ENCODE data around the gene NAA80. TPM values are rescaled to one million over a fixed set of nuclear protein-coding genes. Genes with fewer than 3 reads are reported as not detected.

NAA80 gene
- total and polyA plus RNA-seq, 10 of the 15 experiments (the other 5 are each of a cell fraction or from before 2014, with no cell fraction given) = 0.48 to 12.7 (median 6.7) TPM

- intact Hi-C loops (cut with micrococcal nuclease; ENCODE audit: unreplicated experiment) = loop anchor here (1.0 to 5.0 kb wide), 2 partner anchors 21 to 37 kb away; no protein-coding TSS in a partner anchor
- Histone ChIP-seq H3K9me3 (replicated peaks; ENCODE audit: control insufficient read depth, insufficient read depth, low read length) (no peaks in the 10 kb centered on the region), H3K27me3 (replicated peaks in 1 of 2; ENCODE audit: control insufficient read depth in 2 of 2, insufficient read depth in 2 of 2, low read length in 1 of 2) (no peaks in the 10 kb centered on the region), H3K36me3 (ENCODE audit: control insufficient read depth in 2 of 2, insufficient read depth in 2 of 2, low read length in 1 of 2) (no peaks in the 10 kb centered on the region), H3K9ac (ENCODE audit: control insufficient read depth, insufficient read depth, low read length) (peak overlapping the region; percentile 64), H3K4me2 (ENCODE audit: control insufficient read depth, insufficient read depth) (peak overlapping the region; percentile 90), H3K4me3 (peak overlapping the region; percentile 79), H3K27ac (ENCODE audit: control insufficient read depth, insufficient read depth) (peak overlapping the region; percentile 68), H4K20me1 (ENCODE audit: control insufficient read depth, insufficient read depth) (no peaks in the 10 kb centered on the region), H2AFZ (ENCODE audit: control insufficient read depth, low read depth, low read length) (peak overlapping the region; percentile 73), H3K4me1 (ENCODE audit: control insufficient read depth, insufficient read depth, low read length) (peaks cover 4% of the 10 kb centered on the region), H3K79me2 (ENCODE audit: control insufficient read depth, insufficient read depth, low read length) (peaks cover 2% of the 10 kb centered on the region; the same call in 1 of the 2 replicates)
- ATAC-seq (peak; percentile 21), FAIRE-seq (peak; percentile 35), DNase-seq (ENCODE audit: low read depth, low spot score) (no peak)
- TF ChIP-seq SPI1 (IDR thresholded peaks at IDR 0.05; ENCODE audit: borderline replicate concordance, insufficient read depth, low read depth, low read length) (peak; percentile 35; the same call in 1 of the 2 replicates), KAT2A (conservative IDR thresholded peaks at IDR 0.05; ENCODE audit: control insufficient read depth, low read depth, low read length) (no peak), IKZF2 (IDR thresholded peaks at IDR 0.05) (no peak), SIX5 (IDR thresholded peaks at IDR 0.05; ENCODE audit: low read depth, low read length, severe bottlenecking) (no peak), MYC (IDR thresholded peaks at IDR 0.05; ENCODE audit: insufficient read depth, insufficient read length, insufficient replicate concordance, low read length, severe bottlenecking) (no peak)
- TF ChIP-seq, protein P1, sequence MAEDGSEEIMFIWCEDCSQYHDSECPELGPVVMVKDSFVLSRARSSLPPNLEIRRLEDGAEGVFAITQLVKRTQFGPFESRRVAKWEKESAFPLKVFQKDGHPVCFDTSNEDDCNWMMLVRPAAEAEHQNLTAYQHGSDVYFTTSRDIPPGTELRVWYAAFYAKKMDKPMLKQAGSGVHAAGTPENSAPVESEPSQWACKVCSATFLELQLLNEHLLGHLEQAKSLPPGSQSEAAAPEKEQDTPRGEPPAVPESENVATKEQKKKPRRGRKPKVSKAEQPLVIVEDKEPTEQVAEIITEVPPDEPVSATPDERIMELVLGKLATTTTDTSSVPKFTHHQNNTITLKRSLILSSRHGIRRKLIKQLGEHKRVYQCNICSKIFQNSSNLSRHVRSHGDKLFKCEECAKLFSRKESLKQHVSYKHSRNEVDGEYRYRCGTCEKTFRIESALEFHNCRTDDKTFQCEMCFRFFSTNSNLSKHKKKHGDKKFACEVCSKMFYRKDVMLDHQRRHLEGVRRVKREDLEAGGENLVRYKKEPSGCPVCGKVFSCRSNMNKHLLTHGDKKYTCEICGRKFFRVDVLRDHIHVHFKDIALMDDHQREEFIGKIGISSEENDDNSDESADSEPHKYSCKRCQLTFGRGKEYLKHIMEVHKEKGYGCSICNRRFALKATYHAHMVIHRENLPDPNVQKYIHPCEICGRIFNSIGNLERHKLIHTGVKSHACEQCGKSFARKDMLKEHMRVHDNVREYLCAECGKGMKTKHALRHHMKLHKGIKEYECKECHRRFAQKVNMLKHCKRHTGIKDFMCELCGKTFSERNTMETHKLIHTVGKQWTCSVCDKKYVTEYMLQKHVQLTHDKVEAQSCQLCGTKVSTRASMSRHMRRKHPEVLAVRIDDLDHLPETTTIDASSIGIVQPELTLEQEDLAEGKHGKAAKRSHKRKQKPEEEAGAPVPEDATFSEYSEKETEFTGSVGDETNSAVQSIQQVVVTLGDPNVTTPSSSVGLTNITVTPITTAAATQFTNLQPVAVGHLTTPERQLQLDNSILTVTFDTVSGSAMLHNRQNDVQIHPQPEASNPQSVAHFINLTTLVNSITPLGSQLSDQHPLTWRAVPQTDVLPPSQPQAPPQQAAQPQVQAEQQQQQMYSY (CRISPR knock-in tag; IDR thresholded peaks at IDR 0.05) = no peak
- TF ChIP-seq, protein P2, sequence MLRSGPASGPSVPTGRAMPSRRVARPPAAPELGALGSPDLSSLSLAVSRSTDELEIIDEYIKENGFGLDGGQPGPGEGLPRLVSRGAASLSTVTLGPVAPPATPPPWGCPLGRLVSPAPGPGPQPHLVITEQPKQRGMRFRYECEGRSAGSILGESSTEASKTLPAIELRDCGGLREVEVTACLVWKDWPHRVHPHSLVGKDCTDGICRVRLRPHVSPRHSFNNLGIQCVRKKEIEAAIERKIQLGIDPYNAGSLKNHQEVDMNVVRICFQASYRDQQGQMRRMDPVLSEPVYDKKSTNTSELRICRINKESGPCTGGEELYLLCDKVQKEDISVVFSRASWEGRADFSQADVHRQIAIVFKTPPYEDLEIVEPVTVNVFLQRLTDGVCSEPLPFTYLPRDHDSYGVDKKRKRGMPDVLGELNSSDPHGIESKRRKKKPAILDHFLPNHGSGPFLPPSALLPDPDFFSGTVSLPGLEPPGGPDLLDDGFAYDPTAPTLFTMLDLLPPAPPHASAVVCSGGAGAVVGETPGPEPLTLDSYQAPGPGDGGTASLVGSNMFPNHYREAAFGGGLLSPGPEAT (IDR thresholded peaks at IDR 0.05; ENCODE audit: low read depth) = no peak
- ChIA-PET SMC1A (ENCODE audit: uncharacterized antibody, unreplicated experiment) (interaction anchor here (0.7 to 2.3 kb wide), 7 partner anchors 17 to 72 kb away, joined by 3 to 9 read pairs (median 3); no protein-coding TSS in a partner anchor), POLR2A (interaction anchor here (0.5 to 2.7 kb wide), 15 partner anchors 9 to 830 kb away, joined by 3 to 30 read pairs (median 5); partner anchors contain the start of genes CYB561D2, DAG1, NPRL2 and RASSF1), CTCF (interaction anchor here (0.7 to 3.5 kb wide), 12 partner anchors 18 to 242 kb away, joined by 3 to 22 read pairs (median 6); partner anchors contain the start of gene TUSC2), RAD21 (ENCODE audit: unreplicated experiment) (interaction anchor here (0.7 to 2.2 kb wide), 8 partner anchors 10 to 53 kb away, joined by 3 to 15 read pairs (median 6); partner anchors contain the start of genes CYB561D2, NPRL2 and TUSC2)
- in situ Hi-C loops (cut with MboI) = no loop called here
- BruUV-seq (replicated peaks) = TSS peak; percentile 91
- 51% methylated on average over 12 of the region's 12 CpGs for WGBS (ENCODE audit: insufficient coverage, insufficient replicate concordance, low lambda C conversion rate, missing lambda C conversion rate)
Observed at GRCh38 chr3:50299929-50300680, 900 bp upstream of the NAA80 start.

Measured in GM12878 (cell line).